HG03520 (cell line): Measurements from ENCODE around the gene FSD1L.

Source experiments
- ATAC-seq: cut with Tn5 transposase; IDR thresholded peaks from one replicate; pipeline ENCODE4 v1.9.1; 2021; ENCODE audit warnings: mild to moderate bottlenecking, moderate library complexity; ENCODE audit not compliant: unreplicated experiment

The FSD1L gene

GRCh38 chr9:105432247-105432842 lies 15.5 kb upstream of the FSD1L start:
- ATAC-seq, result no peak

DNA sequence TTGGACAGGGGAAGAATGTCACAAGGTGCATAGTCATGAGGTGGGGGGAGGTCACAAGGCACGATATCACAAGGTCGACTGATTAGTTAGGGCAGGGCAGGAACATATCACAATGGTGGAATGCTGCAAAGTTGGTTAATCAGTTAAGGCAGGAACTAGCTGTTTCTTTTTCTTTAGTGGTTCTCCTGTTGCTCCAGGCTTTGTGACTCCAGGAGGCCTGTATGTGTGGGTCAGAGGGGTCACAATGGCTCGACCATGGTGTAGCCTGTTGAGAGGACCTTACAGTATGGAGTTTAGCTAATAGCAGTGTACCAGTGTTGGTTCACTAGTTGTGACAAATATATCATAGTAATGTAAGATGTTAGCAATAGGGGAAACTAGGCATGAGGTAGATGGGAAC lies 12.4 kb upstream of the FSD1L start:
- ATAC-seq, result no peak

DNA sequence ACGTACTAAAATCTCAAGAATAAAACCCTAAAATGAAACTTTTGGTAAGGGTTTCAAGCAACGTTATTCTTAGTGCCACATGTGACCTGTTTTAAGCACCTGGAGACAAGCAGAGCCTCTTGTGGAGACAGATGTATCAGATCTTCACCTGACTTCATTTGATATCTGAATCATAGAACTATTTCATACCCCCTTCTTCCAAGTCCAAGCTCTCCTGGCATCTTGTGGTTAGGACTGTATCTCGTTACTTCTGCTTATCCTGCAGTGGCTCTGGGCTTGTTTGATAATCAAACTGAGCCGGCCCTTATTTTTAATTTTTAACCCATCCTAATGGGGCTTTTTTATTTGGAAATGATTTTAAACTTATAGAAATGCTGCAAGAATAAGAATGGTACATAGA lies 11.1 kb upstream of the FSD1L start:
- no peak for ATAC-seq

- ATAC-seq, result no peak
These were observed 10.1 kb upstream of the FSD1L start for GRCh38 chr9:105437704-105438103.

- no peak for ATAC-seq
These were observed 9.6 kb upstream of the FSD1L start for GRCh38 chr9:105438141-105438806.

GRCh38 chr9:105439428-105439827 lies 8.4 kb upstream of the FSD1L start:
- ATAC-seq, result no peak

GRCh38 chr9:105441616-105442160 lies 6.1 kb upstream of the FSD1L start:
- ATAC-seq, result no peak

DNA sequence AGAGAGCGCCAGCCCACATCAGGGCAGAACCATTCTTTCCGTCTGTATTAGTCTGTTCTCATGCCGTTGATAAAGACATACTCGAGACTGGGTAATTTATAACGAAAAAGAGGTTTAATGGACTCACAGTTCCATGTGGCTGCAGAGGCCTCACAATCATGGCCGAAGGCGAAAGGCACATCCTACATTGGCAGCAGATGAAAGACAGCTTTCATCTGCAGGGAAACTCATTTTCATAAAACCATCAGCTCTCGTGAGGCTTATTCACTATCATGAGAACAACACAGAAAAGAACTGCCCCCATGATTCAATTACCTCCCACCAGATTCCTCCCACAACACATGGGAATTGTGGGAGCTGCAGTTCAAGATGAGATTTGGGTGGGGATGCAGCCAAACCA lies 4.7 kb upstream of the FSD1L start:
- no peak for ATAC-seq

DNA sequence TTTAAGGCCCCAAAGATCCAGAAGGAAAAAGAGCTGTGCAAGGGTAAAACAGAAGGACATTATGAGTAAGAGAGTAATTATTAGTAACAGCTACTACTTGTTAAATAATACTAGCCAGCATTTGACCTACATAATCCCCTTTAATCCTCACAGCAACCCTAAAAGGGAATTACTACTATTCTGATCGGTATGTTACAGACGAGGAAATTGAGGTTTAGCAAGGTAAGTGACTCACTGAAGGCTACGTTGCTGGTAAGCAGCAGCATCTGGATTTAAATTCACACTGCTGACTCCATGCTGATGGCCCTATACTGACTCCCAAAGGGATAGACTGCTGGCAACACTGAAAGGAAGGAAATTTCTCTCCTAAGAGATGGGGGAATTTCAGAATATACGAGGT lies 3.7 kb upstream of the FSD1L start:
- ATAC-seq, result no peak

DNA sequence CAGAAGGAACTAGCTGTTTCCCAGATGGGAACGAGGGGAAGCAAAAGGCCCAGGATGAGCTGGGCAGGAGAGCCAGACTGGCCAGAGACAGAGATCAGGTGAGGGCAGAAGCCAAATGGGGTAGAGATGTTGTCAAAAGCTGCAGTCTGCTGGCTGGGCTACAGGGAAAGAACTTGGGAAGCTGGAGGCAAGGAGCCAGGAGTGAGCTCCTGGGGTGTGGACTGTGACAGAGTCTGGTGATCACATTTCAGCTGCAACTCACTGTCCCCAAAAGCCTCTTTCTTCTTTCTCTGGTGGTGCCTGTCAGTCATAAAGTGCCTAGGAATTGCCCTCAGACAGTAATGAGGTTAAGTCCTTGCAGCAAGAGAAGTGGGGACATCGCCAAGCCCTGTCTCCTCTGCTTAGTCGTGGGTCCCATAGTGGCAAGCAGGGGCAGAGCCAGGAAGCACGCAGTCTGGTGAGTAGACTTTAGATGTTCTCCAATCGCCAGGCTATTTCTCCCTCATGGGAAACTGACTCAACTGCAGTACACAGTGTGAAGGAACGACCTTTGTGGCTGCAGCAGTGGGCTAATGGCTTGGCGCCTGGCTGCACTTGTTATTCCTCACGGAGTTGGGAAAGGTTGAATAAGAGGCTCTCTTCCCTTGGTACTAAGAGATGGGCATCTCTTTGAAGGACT lies 2.5 kb upstream of the FSD1L start:
- no peak for ATAC-seq

DNA sequence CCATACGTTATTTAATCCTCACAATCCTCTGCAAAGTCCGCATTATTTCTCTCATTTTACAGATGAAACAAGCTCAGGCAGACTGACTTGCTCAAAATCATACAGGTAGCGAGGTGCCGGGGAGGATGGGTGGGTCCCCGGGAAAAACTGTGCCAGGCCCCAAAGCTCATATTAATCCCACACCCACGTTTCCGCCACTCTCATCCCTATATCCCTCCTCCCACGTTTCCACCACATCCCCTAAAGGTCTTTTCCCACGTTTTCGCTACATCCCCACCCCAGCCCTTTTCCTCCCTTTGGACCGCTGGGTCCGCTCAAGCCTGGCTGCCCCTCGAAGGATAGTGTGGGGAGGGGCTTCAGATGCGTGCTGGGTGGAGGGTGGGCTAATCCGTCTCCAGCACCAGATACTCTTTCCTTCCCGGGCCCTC lies 434 bp upstream of the FSD1L start:
- no peak for ATAC-seq

GRCh38 chr9:105449081-105449480 lies 1.2 kb downstream of the FSD1L start:
- no peak for ATAC-seq

DNA sequence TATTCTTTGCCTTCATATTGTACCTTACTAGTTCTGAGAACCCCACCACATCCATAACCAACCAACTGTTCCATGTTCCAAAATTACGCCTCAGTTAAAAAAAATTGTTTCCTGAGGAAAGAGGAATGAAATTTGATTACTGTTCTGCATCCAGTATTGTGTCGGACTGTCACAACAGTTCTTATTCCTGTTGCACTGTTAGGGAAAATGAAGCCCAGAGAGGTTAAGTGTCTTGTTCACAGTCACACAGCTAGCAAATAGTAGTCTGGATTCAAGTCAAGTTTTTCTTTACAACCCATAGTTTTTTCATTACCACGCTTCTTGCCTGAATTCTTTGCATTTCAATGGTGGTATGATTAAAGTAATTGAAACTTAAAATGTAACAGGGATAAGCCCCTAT lies 4.4 kb downstream of the FSD1L start:
- ATAC-seq, result no peak

GRCh38 chr9:105455836-105456475 lies 8.1 kb downstream of the FSD1L start:
- no peak for ATAC-seq

GRCh38 chr9:105457560-105458294 lies 9.9 kb downstream of the FSD1L start:
- no peak for ATAC-seq

GRCh38 chr9:105458404-105458803 lies 10.6 kb downstream of the FSD1L start:
- ATAC-seq, result no peak

DNA sequence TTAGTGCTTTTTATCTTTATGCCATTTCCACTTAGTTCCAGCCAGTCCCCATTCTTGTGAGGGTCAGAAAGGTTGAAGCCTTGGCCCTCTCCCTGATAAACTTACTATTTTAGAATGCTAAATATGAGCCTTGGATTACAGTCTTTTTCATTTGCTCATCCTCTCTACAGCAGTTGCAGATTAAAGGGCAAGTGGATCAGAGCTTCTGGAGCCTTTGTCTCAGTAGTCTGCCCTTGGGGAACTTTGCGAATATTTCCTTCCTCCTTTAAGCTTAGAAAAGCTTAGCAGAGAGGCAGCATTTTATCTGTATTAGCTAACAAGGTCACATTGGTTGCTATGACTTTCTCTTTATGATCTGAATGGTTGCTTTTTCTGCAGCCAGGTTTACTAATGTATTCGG lies 11.5 kb downstream of the FSD1L start:
- no peak for ATAC-seq

DNA sequence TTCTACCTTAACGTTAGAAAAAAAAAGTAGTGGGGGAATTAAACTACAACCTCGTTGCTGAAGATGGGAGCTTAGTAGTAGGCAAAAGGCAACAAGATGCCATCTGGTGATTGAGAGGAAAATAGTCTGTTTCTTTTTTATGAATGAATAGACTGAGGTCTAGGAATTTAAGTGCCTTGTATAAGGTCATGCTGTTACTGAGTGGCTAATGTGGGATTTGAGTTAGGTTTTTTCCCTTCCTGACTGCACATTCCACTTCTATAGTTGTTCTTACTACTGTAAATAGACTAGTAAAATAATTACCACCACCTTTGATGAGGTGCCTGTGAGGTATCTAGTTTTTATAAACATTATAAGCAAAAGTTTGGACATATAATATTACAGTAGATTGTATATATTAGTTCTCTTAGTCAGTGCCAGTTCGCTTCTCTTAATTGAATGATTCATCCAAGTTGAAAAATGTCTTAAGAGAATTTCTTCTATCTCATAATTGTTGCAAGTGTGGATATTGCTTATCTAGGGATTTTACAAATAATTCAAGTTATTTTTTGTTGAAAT lies 19.1 kb downstream of the FSD1L start:
- ATAC-seq, result no peak

DNA sequence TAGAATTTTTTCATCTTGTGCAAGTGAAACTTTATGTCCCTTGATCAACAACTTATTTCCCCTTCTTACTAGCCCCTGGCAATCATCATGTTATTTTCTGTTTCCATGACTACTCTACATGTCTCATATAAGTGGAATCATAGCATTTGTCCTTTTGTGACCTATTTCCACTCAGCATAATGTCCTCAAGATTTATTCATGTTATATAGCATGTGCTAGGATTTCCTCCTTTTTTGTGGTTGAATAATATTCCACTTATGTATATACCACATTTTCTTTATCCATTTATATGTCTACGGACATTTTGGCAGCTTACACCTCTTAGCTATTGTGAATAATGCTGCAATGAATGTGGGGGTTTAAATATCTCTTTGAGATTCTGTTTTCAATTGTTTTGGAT lies 21.0 kb downstream of the FSD1L start:
- ATAC-seq, result no peak

DNA sequence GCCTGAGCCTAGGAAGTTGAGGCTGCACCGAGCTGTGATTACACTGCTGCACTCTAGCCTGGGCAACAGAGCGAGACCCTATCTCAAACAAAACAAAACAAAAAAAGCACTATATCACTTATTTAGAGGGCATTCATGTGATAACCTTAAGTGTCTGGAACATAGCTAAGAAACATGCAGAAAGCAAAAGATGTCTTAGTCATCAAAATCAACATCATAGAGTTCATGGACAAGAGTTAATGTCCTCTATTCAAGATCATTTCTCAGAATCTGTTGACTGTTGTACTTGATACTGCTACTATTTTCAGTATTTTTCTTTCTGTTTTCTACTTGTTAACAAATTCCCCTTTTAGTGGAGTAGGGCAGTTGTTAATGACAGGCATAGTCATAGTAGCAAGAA lies 25.4 kb downstream of the FSD1L start:
- no peak for ATAC-seq

- no peak for ATAC-seq
These were observed 27.5 kb downstream of the FSD1L start for GRCh38 chr9:105475302-105475701.
